ENCODE results near the gene NBAS.
"Not testable (repeated sequence)": the region's sequence is repeated elsewhere in the genome, so short reads cannot be mapped to it uniquely, and the experiment has no call there.

Gene NBAS

DNA sequence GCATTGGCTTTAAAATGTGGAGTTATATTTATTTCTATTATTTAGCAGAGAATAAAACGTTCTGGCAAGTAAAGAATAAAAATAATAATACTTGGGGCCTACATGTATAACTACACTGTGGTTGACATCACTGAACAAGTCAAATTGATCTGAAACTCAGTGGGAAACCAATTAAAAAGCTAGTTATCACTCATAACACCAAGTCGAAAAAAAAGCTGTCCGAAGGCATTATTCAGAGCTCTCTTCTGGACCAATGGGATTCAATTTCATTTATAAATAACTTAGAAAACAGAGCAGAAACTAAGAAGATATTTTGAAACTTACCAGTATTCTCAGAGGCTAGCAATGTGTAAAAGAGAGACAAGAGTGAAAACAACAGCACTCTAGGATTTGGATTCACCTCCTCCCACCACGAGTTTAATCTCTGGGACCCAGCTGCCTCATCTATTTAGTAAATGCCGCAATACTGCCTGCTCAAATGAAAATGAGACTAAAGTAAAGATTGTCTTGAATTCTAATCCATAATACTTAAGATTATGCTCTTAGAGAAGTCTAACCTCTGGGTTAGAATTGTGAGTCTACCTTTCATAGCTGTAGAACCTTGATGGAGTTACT is 128.4 kb downstream of the NBAS start:
- DNase-seq (ENCODE audit: low read depth, low spot score) = no peak

GRCh38 chr2:15429032-15429431 is 132.1 kb downstream of the NBAS start:
- H3K27ac ChIP-seq = no peak overlapping the region
- no peak for DNase-seq (ENCODE audit: low read depth, low spot score)

More for the DNA sequence above, 128.4 kb downstream of the NBAS start:
- no peak overlapping the region for H3K27ac ChIP-seq

- no peak overlapping the region for H3K27ac ChIP-seq
- no peak for DNase-seq (ENCODE audit: low read depth, low spot score)
These were observed 133.1 kb downstream of the NBAS start for GRCh38 chr2:15427987-15428386.

DNA sequence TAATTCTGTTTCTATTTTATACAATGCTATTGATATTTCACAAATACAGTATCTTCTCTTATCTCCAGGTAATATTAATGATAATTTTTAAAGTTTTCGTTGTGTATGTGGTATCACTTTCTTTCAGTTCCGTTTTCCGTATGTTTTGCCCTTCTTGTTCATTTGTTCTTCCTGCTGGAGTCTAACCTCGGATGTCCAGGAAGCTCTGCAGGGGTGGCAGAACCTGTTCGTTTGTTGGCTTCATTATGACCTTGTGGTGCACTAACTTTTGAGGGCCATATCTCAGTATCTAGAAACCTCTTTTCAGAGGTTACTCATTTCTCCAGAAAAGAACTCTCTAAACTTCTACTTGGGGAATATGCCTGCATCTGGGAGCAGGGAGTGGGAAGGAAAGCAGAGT is 134.5 kb downstream of the NBAS start:
- no peak for DNase-seq (ENCODE audit: low read depth, low spot score)

GRCh38 chr2:15425712-15426111 is 135.4 kb downstream of the NBAS start:
- DNase-seq (ENCODE audit: low read depth, low spot score) = no peak
- no peak overlapping the region for H3K27ac ChIP-seq

More for the DNA sequence above, 134.5 kb downstream of the NBAS start:
- no peak overlapping the region for H3K27ac ChIP-seq

GRCh38 chr2:15421753-15422152 is 139.4 kb downstream of the NBAS start:
- H3K27ac ChIP-seq = no peak overlapping the region
- no peak for DNase-seq (ENCODE audit: low read depth, low spot score)

GRCh38 chr2:15415748-15416147 is 145.4 kb downstream of the NBAS start:
- H3K27ac ChIP-seq = no peak overlapping the region
- DNase-seq (ENCODE audit: low read depth, low spot score) = no peak

GRCh38 chr2:15412779-15413178 is 148.4 kb downstream of the NBAS start:
- DNase-seq (ENCODE audit: low read depth, low spot score) = no peak

GRCh38 chr2:15412309-15412708 is 148.8 kb downstream of the NBAS start:
- no peak overlapping the region for H3K27ac ChIP-seq
- no peak for DNase-seq (ENCODE audit: low read depth, low spot score)

More at GRCh38 chr2:15412779-15413178, 148.4 kb downstream of the NBAS start:
- no peak overlapping the region for H3K27ac ChIP-seq

- H3K27ac ChIP-seq = no peak overlapping the region
- DNase-seq (ENCODE audit: low read depth, low spot score) = no peak
These were observed 150.2 kb downstream of the NBAS start for GRCh38 chr2:15410884-15411283.

- H3K27ac ChIP-seq = no peak overlapping the region
- no peak for DNase-seq (ENCODE audit: low read depth, low spot score)
These were observed 152.4 kb downstream of the NBAS start for GRCh38 chr2:15408759-15409158.

DNA sequence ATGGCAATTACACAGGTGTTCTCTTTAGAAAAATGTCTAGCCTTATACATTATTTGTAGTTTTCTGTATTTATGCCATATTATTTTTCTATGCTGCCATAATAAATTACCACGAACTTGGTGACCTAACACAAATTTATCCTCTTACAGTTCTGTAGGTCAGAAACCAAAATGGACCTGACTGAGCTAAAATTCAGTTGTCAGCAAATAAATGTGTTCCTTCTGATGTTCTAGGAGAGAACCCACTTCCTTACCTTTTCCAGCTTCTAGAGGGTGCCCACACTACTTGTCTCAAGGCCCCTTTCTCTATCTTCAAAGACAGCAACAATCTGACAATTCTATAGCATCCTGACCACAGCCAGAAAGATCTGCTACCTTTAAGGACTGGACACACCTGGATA is 153.5 kb downstream of the NBAS start:
- H3K27ac ChIP-seq = no peak overlapping the region
- no peak for DNase-seq (ENCODE audit: low read depth, low spot score)

GRCh38 chr2:15404511-15404910 is 156.6 kb downstream of the NBAS start:
- not testable (repeated sequence) for DNase-seq (ENCODE audit: low read depth, low spot score); H3K27ac ChIP-seq

GRCh38 chr2:15400240-15400826 is 160.8 kb downstream of the NBAS start:
- DNase-seq (ENCODE audit: low read depth, low spot score) = no peak

GRCh38 chr2:15399241-15399640 is 161.9 kb downstream of the NBAS start:
- no peak for DNase-seq (ENCODE audit: low read depth, low spot score)
- H3K27ac ChIP-seq = no peak overlapping the region

More at GRCh38 chr2:15400240-15400826, 160.8 kb downstream of the NBAS start:
- H3K27ac ChIP-seq = no peak overlapping the region

- DNase-seq (ENCODE audit: low read depth, low spot score) = no peak
- H3K27ac ChIP-seq = no peak overlapping the region
These were observed 169.4 kb downstream of the NBAS start for GRCh38 chr2:15391751-15392150.

DNA sequence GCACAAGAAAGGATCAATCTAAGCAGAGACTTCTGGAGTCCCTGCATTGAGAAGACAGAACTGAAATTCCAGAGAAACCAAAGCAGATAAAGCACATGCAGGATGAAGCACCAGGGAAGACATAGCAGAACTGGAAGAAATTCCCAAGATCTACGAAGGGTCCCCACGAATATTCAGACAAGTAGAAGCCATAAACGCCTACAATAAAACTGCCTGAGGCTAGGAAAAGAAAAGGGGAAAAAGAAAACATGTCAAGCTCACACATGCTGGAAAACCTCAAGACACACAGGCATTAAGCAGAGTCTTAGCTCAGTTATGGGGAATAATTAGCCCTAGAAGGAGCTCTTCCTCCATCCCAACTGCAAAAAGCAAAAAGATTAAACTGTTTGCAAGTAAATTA is 171.2 kb downstream of the NBAS start:
- H3K27ac ChIP-seq = no peak overlapping the region
- no peak for DNase-seq (ENCODE audit: low read depth, low spot score)

DNA sequence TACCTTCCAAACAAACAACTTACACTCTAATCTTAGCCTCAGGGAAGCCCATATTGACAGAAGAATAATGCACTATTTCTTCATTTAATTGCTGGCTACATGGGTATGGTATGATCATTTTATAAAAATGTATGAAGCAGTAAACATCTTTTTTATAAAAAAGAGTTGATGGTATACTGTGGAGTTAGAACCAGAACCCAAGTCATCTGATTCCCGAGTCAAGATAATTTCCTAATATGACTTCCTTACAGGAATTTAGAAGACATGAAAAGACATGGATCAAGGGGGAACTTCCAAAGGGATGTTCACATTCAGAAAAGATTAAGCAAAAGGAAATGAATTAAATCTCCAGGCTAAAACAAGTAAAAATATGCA is 171.8 kb downstream of the NBAS start:
- no peak for DNase-seq (ENCODE audit: low read depth, low spot score)
- no peak overlapping the region for H3K27ac ChIP-seq

- DNase-seq (ENCODE audit: low read depth, low spot score) = no peak
- no peak overlapping the region for H3K27ac ChIP-seq
These were observed 172.5 kb downstream of the NBAS start for GRCh38 chr2:15388406-15389325.

DNA sequence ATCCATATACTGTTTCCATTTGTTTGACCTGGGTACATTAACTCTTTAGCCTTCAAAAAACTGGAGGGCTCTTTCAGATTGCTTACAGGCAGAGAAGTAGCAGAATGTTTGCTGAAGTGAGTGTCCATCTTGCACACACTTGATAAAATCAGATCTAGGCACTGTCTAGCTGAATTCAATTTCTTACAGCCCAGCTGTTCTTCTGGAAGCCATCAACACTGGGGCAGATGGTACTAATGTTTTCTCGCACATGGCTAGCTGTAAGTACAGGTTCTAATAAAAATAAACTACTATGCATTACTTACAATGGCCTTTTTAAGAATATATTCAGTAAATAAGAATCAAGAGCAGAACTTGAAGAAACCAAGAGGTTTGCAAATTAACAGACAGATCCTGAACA is 175.9 kb downstream of the NBAS start:
- DNase-seq (ENCODE audit: low read depth, low spot score) = no peak
- H3K27ac ChIP-seq = no peak overlapping the region

DNA sequence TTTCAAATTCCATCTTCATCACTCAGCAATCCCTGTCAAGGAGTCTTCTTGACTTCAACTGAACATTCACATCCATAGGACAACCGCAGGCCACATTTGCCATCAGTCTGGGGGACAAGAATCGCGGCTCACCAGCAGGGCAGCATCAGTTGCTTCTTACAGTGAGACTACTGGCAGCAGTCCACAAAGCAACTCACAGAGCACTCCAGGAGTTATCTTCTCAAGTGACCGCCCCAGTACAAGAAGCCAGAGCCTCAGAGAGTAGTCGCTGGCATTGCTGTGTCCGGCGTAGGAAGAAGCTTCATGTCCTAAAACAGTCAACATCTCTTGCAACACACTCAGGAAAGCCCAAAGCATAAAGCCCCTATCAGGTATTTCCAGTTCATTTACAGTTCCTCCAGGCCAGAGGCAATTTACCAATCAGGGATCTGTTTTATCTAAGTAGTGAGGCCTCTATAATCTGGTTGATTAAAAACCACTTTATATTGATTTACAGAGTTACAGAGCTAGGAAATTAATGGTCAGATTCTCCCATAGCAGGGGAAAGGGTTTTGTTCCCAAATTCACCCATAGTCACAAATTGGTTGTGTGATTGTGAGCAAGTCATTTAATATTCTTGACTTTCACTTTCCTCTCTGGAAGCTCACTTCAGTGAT is 177.3 kb downstream of the NBAS start:
- DNase-seq (ENCODE audit: low read depth, low spot score) = no peak
- H3K27ac ChIP-seq = no peak overlapping the region
